Mesendoderm (in vitro differentiated cells): ENCODE data around the gene AMOT.

Source experiments
- DNase-seq: peaks from one replicate; pipeline ENCODE4 v3.0.0; 2013
- H2AK5ac ChIP-seq: 2 replicates; pipeline ENCODE4 v1.6.1; 2013; ENCODE audit warnings: low read length, inconsistent platforms
- H2BK120ac ChIP-seq: 2 replicates; pipeline ENCODE4 v1.6.1; 2013; ENCODE audit warnings: low read depth, mild to moderate bottlenecking, low read length, moderate library complexity, mixed read lengths
- H2BK15ac ChIP-seq: replicated peaks from 2 replicates; pipeline ENCODE4 v1.6.1; 2013; ENCODE audit warnings: low read depth, mild to moderate bottlenecking, moderate library complexity
- H2BK5ac ChIP-seq: 2 replicates; pipeline ENCODE4 v1.6.1; 2013; ENCODE audit warnings: low read length, inconsistent platforms
- H3K18ac ChIP-seq: 2 replicates; pipeline ENCODE4 v1.6.1; 2013; ENCODE audit warnings: mild to moderate bottlenecking, low read length, mixed read lengths
- H3K23ac ChIP-seq: one replicate; pipeline ENCODE4 v1.6.1; 2013; ENCODE audit warnings: low read length
- H3K27ac ChIP-seq: 2 replicates; pipeline ENCODE4 v1.5.1; 2013; ENCODE audit warnings: low read depth, mild to moderate bottlenecking, inconsistent platforms, low read length, moderate library complexity
- H3K27me3 ChIP-seq: 2 replicates; pipeline ENCODE4 v1.6.1; 2013; ENCODE audit warnings: low read length, control low read depth, mild to moderate bottlenecking, inconsistent platforms; ENCODE audit not compliant: insufficient read depth, poor library complexity
- H3K36me3 ChIP-seq: 2 replicates; pipeline ENCODE4 v1.6.1; 2013; ENCODE audit warnings: low read length, inconsistent platforms; ENCODE audit not compliant: control insufficient read depth, insufficient read depth
- H3K4ac ChIP-seq: one replicate; pipeline ENCODE4 v1.6.1; 2013; ENCODE audit warnings: low read depth, mild to moderate bottlenecking, low read length, moderate library complexity
- H3K4me1 ChIP-seq: 2 replicates; pipeline ENCODE4 v1.6.1; 2013; ENCODE audit warnings: low read depth, low read length, inconsistent platforms; ENCODE audit not compliant: control insufficient read depth
- H3K4me2 ChIP-seq: 2 replicates; pipeline ENCODE4 v1.6.1; 2013; ENCODE audit warnings: low read length
- H3K4me3 ChIP-seq: 2 replicates; pipeline ENCODE4 v1.5.1; 2013; ENCODE audit warnings: mild to moderate bottlenecking, low read length
- H3K56ac ChIP-seq: one replicate; pipeline ENCODE4 v1.6.1; 2013; ENCODE audit warnings: low read length
- H3K79me1 ChIP-seq: 2 replicates; pipeline ENCODE4 v1.6.1; 2013; ENCODE audit warnings: low read length, inconsistent platforms
- H3K79me2 ChIP-seq: 2 replicates; pipeline ENCODE4 v1.6.1; 2013; ENCODE audit warnings: mild to moderate bottlenecking, low read length; ENCODE audit not compliant: control insufficient read depth, insufficient read depth
- H3K9ac ChIP-seq: 2 replicates; pipeline ENCODE4 v1.6.1; 2013; ENCODE audit warnings: low read length, inconsistent platforms
- H4K5ac ChIP-seq: one replicate; pipeline ENCODE4 v1.6.1; 2013; ENCODE audit warnings: low read length
- H4K8ac ChIP-seq: one replicate; pipeline ENCODE4 v1.6.1; 2013; ENCODE audit warnings: low read depth, mild to moderate bottlenecking, control low read depth, low read length, moderate library complexity
- WGBS: extraction: QIAGEN DNeasy Blood & Tissue Kit; methylation state at CpG from one replicate; pipeline ENCODE4 v1.1.7; 2013; ENCODE audit warnings: low lambda C conversion rate, missing lambda C conversion rate; ENCODE audit not compliant: insufficient coverage; ENCODE audit errors: extremely low coverage; 5-methylcytosine and 5-hydroxymethylcytosine counted together

The AMOT gene

GRCh38 chrX:112789931-112790330 lies 50.7 kb downstream of the AMOT start:
- no peak for DNase-seq
- WGBS = no CpG with 5 or more reads among the region's 4 CpGs
- H3K4me2 ChIP-seq = no peak overlapping the region

GRCh38 chrX:112786076-112786475 lies 54.6 kb downstream of the AMOT start:
- H3K4me2 ChIP-seq = no peak overlapping the region
- no peak overlapping the region for H2BK5ac ChIP-seq
- H3K79me1 ChIP-seq = no peaks in the 10 kb centered on the region
- H3K4me3 ChIP-seq = no peak overlapping the region
- H3K56ac ChIP-seq = no peak overlapping the region
- H4K5ac ChIP-seq = no peak overlapping the region
- H3K79me2 ChIP-seq = no peaks in the 10 kb centered on the region
- H3K9ac ChIP-seq = no peak overlapping the region
- no peak overlapping the region for H2AK5ac ChIP-seq
- no peak overlapping the region for H3K18ac ChIP-seq
- no peak overlapping the region for H2BK120ac ChIP-seq
- no peaks in the 10 kb centered on the region for H3K36me3 ChIP-seq
- H3K23ac ChIP-seq = no peak overlapping the region
- H2BK15ac ChIP-seq = no peak overlapping the region
- DNase-seq = no peak
- H3K4me1 ChIP-seq = no peaks in the 10 kb centered on the region
- H3K27me3 ChIP-seq = no peaks in the 10 kb centered on the region
- H3K27ac ChIP-seq = no peak overlapping the region
- no peak overlapping the region for H3K4ac ChIP-seq
- no peak overlapping the region for H4K8ac ChIP-seq
- WGBS = no CpG with 5 or more reads among the region's 2 CpGs

More at GRCh38 chrX:112789931-112790330, 50.7 kb downstream of the AMOT start:
- H2BK5ac ChIP-seq = no peak overlapping the region
- no peak overlapping the region for H3K23ac ChIP-seq
- H3K27me3 ChIP-seq = no peaks in the 10 kb centered on the region
- H4K5ac ChIP-seq = no peak overlapping the region
- no peak overlapping the region for H3K4ac ChIP-seq
- no peak overlapping the region for H3K4me3 ChIP-seq
- H2BK120ac ChIP-seq = no peak overlapping the region
- no peak overlapping the region for H2AK5ac ChIP-seq
- no peaks in the 10 kb centered on the region for H3K4me1 ChIP-seq
- no peaks in the 10 kb centered on the region for H3K79me1 ChIP-seq
- H3K9ac ChIP-seq = no peak overlapping the region
- no peak overlapping the region for H4K8ac ChIP-seq
- no peaks in the 10 kb centered on the region for H3K36me3 ChIP-seq
- H3K18ac ChIP-seq = no peak overlapping the region
- no peak overlapping the region for H3K56ac ChIP-seq
- no peak overlapping the region for H2BK15ac ChIP-seq
- no peaks in the 10 kb centered on the region for H3K79me2 ChIP-seq
- no peak overlapping the region for H3K27ac ChIP-seq

GRCh38 chrX:112785344-112785743 lies 55.3 kb downstream of the AMOT start:
- Histone ChIP-seq H2BK15ac (no peak overlapping the region), H2BK120ac (no peak overlapping the region), H3K4me3 (no peak overlapping the region), H3K18ac (no peak overlapping the region), H3K4me1 (no peaks in the 10 kb centered on the region), H3K4ac (no peak overlapping the region), H3K56ac (no peak overlapping the region), H3K79me2 (no peaks in the 10 kb centered on the region), H3K23ac (no peak overlapping the region), H3K36me3 (no peaks in the 10 kb centered on the region), H3K9ac (no peak overlapping the region), H3K27ac (no peak overlapping the region), H2AK5ac (no peak overlapping the region), H4K5ac (no peak overlapping the region), H3K79me1 (no peaks in the 10 kb centered on the region), H4K8ac (no peak overlapping the region), H2BK5ac (no peak overlapping the region), H3K27me3 (no peaks in the 10 kb centered on the region), H3K4me2 (no peak overlapping the region)
- DNase-seq = no peak
- WGBS = no CpG with 5 or more reads among the region's 5 CpGs

- H3K4me1 ChIP-seq = no peaks in the 10 kb centered on the region
- H3K36me3 ChIP-seq = no peaks in the 10 kb centered on the region
- H3K4ac ChIP-seq = no peak overlapping the region
- no peak overlapping the region for H4K8ac ChIP-seq
- H3K23ac ChIP-seq = no peak overlapping the region
- no peak overlapping the region for H3K9ac ChIP-seq
- H2AK5ac ChIP-seq = no peak overlapping the region
- H3K79me1 ChIP-seq = no peaks in the 10 kb centered on the region
- no CpG with 5 or more reads among the region's 3 CpGs for WGBS
- no peak overlapping the region for H3K4me2 ChIP-seq
- no peak overlapping the region for H3K56ac ChIP-seq
- no peak overlapping the region for H4K5ac ChIP-seq
- H3K18ac ChIP-seq = no peak overlapping the region
- no peaks in the 10 kb centered on the region for H3K27me3 ChIP-seq
- no peak overlapping the region for H2BK120ac ChIP-seq
- H2BK15ac ChIP-seq = no peak overlapping the region
- no peak overlapping the region for H3K4me3 ChIP-seq
- H3K27ac ChIP-seq = no peak overlapping the region
- DNase-seq = no peak
- no peaks in the 10 kb centered on the region for H3K79me2 ChIP-seq
- no peak overlapping the region for H2BK5ac ChIP-seq
Observed at GRCh38 chrX:112784692-112785091, 55.9 kb downstream of the AMOT start.

- H3K4ac ChIP-seq = no peak overlapping the region
- H2AK5ac ChIP-seq = no peak overlapping the region
- no peak overlapping the region for H3K18ac ChIP-seq
- no CpG with 5 or more reads among the region's 9 CpGs for WGBS
- H3K4me3 ChIP-seq = no peak overlapping the region
- H2BK5ac ChIP-seq = no peak overlapping the region
- no peaks in the 10 kb centered on the region for H3K79me1 ChIP-seq
- no peak overlapping the region for H3K27ac ChIP-seq
- H2BK120ac ChIP-seq = no peak overlapping the region
- H3K4me1 ChIP-seq = no peaks in the 10 kb centered on the region
- no peak overlapping the region for H3K56ac ChIP-seq
- no peak overlapping the region for H2BK15ac ChIP-seq
- no peak for DNase-seq
- no peak overlapping the region for H4K8ac ChIP-seq
- no peak overlapping the region for H3K23ac ChIP-seq
- H3K79me2 ChIP-seq = no peaks in the 10 kb centered on the region
- H4K5ac ChIP-seq = no peak overlapping the region
- no peaks in the 10 kb centered on the region for H3K36me3 ChIP-seq
- H3K9ac ChIP-seq = no peak overlapping the region
- no peaks in the 10 kb centered on the region for H3K27me3 ChIP-seq
- no peak overlapping the region for H3K4me2 ChIP-seq
Observed at GRCh38 chrX:112779139-112779538, 61.5 kb downstream of the AMOT start.

- Histone ChIP-seq H3K18ac (no peak overlapping the region), H3K27me3 (no peaks in the 10 kb centered on the region), H3K79me2 (no peaks in the 10 kb centered on the region), H3K23ac (no peak overlapping the region), H3K4me3 (no peak overlapping the region), H3K4me2 (no peak overlapping the region), H3K9ac (no peak overlapping the region), H3K4ac (no peak overlapping the region), H2BK15ac (no peak overlapping the region), H3K27ac (no peak overlapping the region), H3K79me1 (no peaks in the 10 kb centered on the region), H2AK5ac (no peak overlapping the region), H3K56ac (no peak overlapping the region), H4K8ac (no peak overlapping the region), H3K4me1 (no peaks in the 10 kb centered on the region), H4K5ac (no peak overlapping the region), H2BK120ac (no peak overlapping the region), H3K36me3 (no peaks in the 10 kb centered on the region), H2BK5ac (no peak overlapping the region)
- no CpG with 5 or more reads among the region's 10 CpGs for WGBS
- no peak for DNase-seq
Observed at GRCh38 chrX:112774651-112775293, 65.9 kb downstream of the AMOT start.
